ENCODE data around the gene CDC42BPB.

DNA sequence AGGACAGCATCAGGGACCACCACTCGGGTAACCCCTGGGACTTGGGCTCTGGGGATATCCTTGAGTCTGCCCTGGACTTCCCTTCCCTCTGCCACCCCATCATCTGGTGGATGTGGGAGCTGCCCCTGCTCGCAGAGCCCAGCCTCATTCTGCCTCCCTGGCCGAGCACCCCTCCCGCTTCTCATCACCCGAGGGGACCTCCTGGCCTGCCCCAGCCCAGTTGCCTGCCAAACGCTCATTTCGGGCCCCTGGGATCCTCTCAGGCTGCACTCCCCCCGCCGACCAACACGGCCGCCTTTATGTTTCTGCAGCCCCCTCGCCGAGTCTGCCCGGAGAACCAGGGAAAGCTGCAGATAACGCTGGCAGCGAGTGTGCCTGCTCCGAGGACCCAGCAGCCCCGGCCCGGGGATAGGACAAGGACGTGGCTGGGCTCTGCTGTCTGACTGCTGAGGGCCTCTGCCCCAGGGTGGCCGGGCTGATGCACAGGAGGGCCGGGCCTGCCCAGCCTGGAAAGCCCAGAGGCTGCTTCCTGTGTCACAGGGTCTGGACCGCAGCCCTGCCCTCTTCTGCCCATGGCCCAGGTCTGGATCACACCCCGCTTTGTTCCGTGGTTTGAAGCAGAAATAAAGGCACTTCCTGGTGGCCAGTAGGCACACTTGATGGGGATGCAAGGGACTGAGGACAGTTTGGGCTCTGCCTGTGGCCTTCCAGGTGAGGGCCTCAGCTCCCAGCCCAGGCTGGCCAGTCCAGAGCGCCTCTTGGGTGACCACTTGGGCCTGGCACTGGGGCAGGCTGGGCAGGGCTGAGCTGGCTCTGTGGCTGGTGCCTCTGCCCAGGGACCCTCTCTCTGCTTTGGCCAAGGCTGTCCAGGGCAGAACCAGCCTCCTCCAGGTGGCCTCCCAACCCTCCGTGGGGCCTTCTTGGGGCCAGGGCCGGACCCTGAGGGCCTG lies 32.3 kb upstream of the CDC42BPB start:
- TF ChIP-seq, protein P1, sequence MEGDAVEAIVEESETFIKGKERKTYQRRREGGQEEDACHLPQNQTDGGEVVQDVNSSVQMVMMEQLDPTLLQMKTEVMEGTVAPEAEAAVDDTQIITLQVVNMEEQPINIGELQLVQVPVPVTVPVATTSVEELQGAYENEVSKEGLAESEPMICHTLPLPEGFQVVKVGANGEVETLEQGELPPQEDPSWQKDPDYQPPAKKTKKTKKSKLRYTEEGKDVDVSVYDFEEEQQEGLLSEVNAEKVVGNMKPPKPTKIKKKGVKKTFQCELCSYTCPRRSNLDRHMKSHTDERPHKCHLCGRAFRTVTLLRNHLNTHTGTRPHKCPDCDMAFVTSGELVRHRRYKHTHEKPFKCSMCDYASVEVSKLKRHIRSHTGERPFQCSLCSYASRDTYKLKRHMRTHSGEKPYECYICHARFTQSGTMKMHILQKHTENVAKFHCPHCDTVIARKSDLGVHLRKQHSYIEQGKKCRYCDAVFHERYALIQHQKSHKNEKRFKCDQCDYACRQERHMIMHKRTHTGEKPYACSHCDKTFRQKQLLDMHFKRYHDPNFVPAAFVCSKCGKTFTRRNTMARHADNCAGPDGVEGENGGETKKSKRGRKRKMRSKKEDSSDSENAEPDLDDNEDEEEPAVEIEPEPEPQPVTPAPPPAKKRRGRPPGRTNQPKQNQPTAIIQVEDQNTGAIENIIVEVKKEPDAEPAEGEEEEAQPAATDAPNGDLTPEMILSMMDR (IDR thresholded peaks at IDR 0.05), result no peak
- TF ChIP-seq POLR2A (IDR thresholded peaks at IDR 0.05), result no peak
- no peak for TF ChIP-seq POLR2AphosphoS5 (IDR thresholded peaks at IDR 0.05; ENCODE audit: insufficient read depth in 1 of 2, low read depth in 1 of 2)

Data from vagina (tissue), 2 donors.